DOHH2 (cell line): ENCODE data around the gene ATAD2B.

Source experiments
- EZH2phosphoT487 ChIP-seq: fragments of 200-600 bp; sonication (generic); IDR thresholded peaks from 2 replicates; pipeline ENCODE4 v1.6.1; 2017; ENCODE audit warnings: borderline replicate concordance, mild to moderate bottlenecking, antibody characterized with exemption, low read length, moderate library complexity, mixed read lengths
- TF ChIP-seq, protein P1 (sequence below): fragments of 200-600 bp; sonication (generic); IDR thresholded peaks from one replicate; pipeline ENCODE4 v1.5.1; 2014; ENCODE audit warnings: antibody characterized with exemption, mild to moderate bottlenecking, low read depth, low read length; ENCODE audit not compliant: poor library complexity, severe bottlenecking

DNA sequence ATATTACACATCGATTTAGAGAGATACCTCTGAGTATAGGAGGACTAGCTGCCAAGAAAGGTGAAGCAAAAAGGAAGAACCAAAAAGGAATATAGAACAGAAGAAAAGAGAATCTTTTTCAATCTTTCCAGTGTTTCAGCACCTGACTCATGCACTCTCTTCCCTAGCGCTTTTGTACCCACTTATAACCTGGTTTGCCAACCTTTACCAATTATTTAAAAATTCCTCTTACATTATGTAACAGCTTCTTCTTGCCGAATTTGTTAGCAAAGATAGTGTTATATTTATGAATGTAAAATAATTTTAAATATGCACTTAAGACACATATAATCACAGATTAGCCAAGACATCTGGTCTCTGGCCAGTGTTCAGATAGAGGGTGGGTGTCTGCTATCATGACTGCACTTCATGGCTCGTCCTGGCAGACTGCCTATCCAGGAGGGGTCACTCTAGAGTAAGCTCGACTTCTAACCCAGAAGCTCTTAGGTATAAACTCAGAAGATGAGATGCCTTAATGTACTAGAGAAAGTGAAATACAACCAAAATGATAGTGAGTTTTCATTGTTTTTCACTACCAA, 122.9 kb downstream of the ATAD2B start:
- TF ChIP-seq, protein P1, sequence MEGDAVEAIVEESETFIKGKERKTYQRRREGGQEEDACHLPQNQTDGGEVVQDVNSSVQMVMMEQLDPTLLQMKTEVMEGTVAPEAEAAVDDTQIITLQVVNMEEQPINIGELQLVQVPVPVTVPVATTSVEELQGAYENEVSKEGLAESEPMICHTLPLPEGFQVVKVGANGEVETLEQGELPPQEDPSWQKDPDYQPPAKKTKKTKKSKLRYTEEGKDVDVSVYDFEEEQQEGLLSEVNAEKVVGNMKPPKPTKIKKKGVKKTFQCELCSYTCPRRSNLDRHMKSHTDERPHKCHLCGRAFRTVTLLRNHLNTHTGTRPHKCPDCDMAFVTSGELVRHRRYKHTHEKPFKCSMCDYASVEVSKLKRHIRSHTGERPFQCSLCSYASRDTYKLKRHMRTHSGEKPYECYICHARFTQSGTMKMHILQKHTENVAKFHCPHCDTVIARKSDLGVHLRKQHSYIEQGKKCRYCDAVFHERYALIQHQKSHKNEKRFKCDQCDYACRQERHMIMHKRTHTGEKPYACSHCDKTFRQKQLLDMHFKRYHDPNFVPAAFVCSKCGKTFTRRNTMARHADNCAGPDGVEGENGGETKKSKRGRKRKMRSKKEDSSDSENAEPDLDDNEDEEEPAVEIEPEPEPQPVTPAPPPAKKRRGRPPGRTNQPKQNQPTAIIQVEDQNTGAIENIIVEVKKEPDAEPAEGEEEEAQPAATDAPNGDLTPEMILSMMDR: peak; percentile 50
- TF ChIP-seq EZH2phosphoT487: no peak
